Progenitor cell of endocrine pancreas (in vitro differentiated cells): ENCODE results near the gene ZACN. TPM values are rescaled to one million over a fixed set of nuclear protein-coding genes. Genes with fewer than 3 reads are reported as not detected.
"Not testable (repeated sequence)": the region's sequence is repeated elsewhere in the genome, so short reads cannot be mapped to it uniquely, and the experiment has no call there.

Experiments
- DNase-seq: peaks from one replicate; pipeline ENCODE4 v3.0.0; 2021; ENCODE audit warnings: low spot score; ENCODE audit not compliant: unreplicated experiment
- H3K27ac Mint-ChIP-seq: 2 replicates; pipeline ENCODE4 v1.8.0; 2021; ENCODE audit warnings: mild to moderate bottlenecking, moderate library complexity, mixed read lengths
- H3K27me3 Mint-ChIP-seq: 2 replicates; pipeline ENCODE4 v1.8.0; 2021; ENCODE audit warnings: mixed read lengths
- H3K36me3 Mint-ChIP-seq: 2 replicates; pipeline ENCODE4 v1.8.0; 2022; ENCODE audit warnings: mixed read lengths; ENCODE audit not compliant: insufficient read depth
- H3K4me1 Mint-ChIP-seq: 2 replicates; pipeline ENCODE4 v1.8.0; 2021; ENCODE audit warnings: low read depth, mixed read lengths
- H3K4me3 Mint-ChIP-seq: 2 replicates; pipeline ENCODE4 v1.8.0; 2021; ENCODE audit warnings: low read depth, mild to moderate bottlenecking, moderate library complexity, mixed read lengths
- H3K9me3 Mint-ChIP-seq: 2 replicates; pipeline ENCODE4 v1.8.0; 2021; ENCODE audit warnings: low read depth, mixed read lengths
- total RNA-seq: library from RNA; stranded (reverse); gene quantifications from 2 replicates; pipeline ENCODE4 v1.2.1, GENCODE V29; 2021
- TF ChIP-seq, protein P1 (sequence below): fragments of 200-600 bp; sonication (generic); IDR thresholded peaks from one replicate; pipeline ENCODE4 v1.5.0; 2021; ENCODE audit warnings: antibody characterized with exemption, mild to moderate bottlenecking; ENCODE audit not compliant: unreplicated experiment

ZACN gene
- total RNA-seq, 1 donor from 2014 or later: 0.96 TPM

DNA sequence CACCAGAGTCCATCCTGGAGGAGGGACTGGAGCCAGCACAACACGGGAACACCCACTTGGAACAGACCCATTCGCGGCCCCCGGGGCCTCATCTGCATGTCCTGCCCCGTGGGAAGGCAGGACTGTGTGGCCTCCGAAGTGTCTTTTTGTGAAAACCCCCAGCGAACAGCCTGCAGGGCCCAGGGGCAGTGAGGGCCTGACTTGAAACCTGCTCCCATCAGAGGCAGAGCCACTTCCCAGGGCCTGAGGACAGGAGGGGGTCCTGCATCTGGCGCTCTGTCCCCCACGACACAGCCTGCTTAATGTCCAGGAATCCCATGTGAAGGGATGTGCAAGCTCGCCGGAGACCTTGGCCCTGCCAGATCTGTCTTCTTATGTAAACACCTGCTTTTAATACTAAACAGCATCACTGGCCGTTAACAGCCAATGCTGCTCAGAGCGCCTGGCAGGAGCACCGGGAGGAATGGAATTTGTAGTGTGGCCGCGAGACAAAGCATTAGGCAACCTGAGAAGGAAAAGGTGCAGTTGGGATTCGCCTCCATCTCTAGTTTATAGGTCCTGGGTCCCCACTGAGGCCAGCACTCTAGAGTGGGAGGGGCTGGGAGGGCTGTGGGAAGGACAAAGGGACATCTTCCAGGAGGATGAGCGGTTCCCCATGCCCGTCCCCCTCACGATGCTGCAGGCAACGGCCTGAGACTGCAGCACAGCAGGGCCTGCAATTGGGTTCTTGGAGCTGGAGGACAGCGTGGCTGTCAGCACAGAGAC is 42.3 kb upstream of the ZACN start:
- no peak for DNase-seq
- Mint-ChIP-seq H3K27ac (peak overlapping the region; percentile 11), H3K4me1 (no peaks in the 10 kb centered on the region), H3K4me3 (no peak overlapping the region), H3K9me3 (no peaks in the 10 kb centered on the region), H3K36me3 (peaks cover 17% of the 10 kb centered on the region), H3K27me3 (no peaks in the 10 kb centered on the region)
- TF ChIP-seq, protein P1, sequence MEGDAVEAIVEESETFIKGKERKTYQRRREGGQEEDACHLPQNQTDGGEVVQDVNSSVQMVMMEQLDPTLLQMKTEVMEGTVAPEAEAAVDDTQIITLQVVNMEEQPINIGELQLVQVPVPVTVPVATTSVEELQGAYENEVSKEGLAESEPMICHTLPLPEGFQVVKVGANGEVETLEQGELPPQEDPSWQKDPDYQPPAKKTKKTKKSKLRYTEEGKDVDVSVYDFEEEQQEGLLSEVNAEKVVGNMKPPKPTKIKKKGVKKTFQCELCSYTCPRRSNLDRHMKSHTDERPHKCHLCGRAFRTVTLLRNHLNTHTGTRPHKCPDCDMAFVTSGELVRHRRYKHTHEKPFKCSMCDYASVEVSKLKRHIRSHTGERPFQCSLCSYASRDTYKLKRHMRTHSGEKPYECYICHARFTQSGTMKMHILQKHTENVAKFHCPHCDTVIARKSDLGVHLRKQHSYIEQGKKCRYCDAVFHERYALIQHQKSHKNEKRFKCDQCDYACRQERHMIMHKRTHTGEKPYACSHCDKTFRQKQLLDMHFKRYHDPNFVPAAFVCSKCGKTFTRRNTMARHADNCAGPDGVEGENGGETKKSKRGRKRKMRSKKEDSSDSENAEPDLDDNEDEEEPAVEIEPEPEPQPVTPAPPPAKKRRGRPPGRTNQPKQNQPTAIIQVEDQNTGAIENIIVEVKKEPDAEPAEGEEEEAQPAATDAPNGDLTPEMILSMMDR: no peak

DNA sequence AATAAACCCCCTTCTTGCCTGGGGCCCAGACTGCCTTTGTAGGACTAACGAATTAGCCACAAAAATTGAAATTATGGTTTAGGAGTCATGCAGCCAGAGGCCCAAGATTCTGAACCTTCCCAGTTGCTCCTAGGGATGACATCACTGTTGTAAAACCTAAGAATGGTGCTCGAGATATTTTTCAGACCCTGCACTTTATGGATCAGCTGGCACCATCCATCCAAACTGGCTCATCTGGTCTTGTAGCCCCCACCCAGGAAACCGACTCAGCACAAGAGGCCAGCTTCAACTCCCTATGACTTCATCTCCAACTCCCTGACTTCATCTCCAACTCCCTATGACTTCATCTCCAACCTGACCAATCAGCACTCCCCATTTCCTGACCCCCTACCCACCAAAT is 40.9 kb upstream of the ZACN start:
- peaks cover 17% of the 10 kb centered on the region for H3K36me3 Mint-ChIP-seq
- H3K4me3 Mint-ChIP-seq: no peak overlapping the region
- no peak overlapping the region for H3K27ac Mint-ChIP-seq
- no peak for DNase-seq
- H3K4me1 Mint-ChIP-seq: no peaks in the 10 kb centered on the region
- no peaks in the 10 kb centered on the region for H3K27me3 Mint-ChIP-seq
- H3K9me3 Mint-ChIP-seq: no peaks in the 10 kb centered on the region
- TF ChIP-seq, protein P1: no peak

DNA sequence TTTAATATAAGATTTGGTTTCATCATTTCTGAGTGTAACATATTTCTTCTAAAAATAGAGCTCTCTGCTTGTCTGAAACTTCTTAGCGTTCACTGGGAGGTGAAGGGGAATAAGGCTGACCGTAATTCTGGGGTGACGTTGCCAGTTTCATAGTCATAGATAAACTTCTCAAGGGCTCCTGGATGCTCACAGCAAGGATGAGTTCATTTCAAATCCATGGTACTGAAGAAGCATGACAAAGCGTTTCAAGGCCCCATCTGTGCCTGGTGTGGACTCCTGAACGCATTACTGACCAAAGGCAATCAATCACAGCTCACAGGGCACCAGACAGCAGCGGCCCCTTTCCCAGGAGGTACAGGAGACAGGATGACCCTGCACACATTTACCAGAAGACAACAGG is 39.9 kb upstream of the ZACN start:
- DNase-seq: no peak
- TF ChIP-seq, protein P1: no peak
- Mint-ChIP-seq H3K4me1 (no peaks in the 10 kb centered on the region), H3K4me3 (no peak overlapping the region), H3K36me3 (peaks cover 24% of the 10 kb centered on the region), H3K27me3 (no peaks in the 10 kb centered on the region), H3K9me3 (no peaks in the 10 kb centered on the region), H3K27ac (no peak overlapping the region)

DNA sequence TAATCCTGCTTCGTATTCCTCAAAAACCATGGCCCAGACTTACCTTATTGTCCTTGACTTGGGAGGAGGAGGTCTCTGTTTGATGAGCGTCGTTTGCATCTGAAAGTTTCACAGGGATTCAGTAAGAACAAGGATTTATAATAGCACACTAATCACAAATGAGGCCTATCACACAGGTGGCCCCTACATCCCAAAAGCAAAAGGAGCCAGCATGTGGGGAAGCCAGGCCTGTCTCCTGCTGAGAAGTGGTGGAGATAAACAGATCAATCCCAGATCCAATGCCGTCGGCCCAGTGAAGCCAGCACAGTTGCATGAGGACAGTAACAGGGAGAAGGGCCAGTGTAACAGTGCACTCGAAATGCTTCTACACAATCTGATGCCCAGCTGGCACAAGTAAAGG is 38.6 kb upstream of the ZACN start:
- TF ChIP-seq, protein P1: no peak
- Mint-ChIP-seq H3K4me1 (no peaks in the 10 kb centered on the region), H3K4me3 (no peak overlapping the region), H3K36me3 (peaks cover 31% of the 10 kb centered on the region), H3K27me3 (no peaks in the 10 kb centered on the region), H3K9me3 (no peaks in the 10 kb centered on the region), H3K27ac (no peak overlapping the region)
- no peak for DNase-seq

DNA sequence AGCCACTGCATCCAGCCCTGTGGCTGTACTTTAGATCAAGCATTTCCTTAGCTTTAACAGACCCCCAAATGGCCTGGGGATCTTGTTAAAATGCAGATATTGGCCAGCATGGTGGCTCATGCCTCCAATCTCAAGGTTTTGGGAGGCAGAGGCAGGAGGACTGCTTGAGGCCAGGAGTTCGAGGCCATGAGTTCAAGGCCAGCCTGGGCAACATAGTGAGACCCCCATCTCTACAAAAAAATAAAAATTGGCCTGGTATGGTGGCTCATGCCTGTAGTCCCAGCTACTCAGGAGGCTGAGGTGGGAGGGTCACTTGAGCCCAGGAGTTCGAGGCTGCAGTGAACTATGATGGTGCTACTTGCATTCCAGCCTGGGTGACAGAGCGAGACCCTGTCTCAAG is 36.1 kb upstream of the ZACN start:
- DNase-seq, H3K9me3 Mint-ChIP-seq, H3K27ac Mint-ChIP-seq, H3K4me1 Mint-ChIP-seq, H3K4me3 Mint-ChIP-seq, H3K27me3 Mint-ChIP-seq: not testable (repeated sequence)
- H3K36me3 Mint-ChIP-seq: peaks cover 34% of the 10 kb centered on the region

DNA sequence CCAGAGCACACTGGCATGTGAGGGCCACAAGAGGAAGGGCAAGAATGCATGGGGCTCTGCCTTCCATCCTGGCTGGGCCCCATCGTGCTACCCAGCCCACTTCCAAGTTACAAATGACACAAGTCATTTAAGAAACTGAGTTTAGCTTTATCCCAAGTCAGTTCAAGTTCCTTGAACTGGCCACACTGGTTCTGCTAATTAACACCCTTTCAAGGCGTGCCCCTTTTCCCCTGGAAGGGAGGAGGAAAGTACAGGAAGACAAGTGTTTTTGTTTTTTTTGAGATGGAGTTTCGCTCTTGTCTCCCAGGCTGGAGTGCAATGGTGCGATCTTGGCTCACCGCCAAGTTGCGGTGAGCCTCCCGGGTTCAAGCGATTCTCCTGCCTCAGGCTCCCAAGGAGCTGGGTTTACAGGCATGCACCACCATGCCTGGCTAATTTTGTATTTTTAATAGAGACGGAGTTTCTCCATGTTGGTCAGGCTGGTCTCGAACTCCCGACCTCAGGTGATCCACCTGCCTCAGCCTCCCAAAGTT is 34.4 kb upstream of the ZACN start:
- not testable (repeated sequence) for H3K27ac Mint-ChIP-seq

More for the DNA sequence above, 34.4 kb upstream of the ZACN start:
- not testable (repeated sequence) for H3K27me3 Mint-ChIP-seq, H3K9me3 Mint-ChIP-seq, H3K4me3 Mint-ChIP-seq, H3K4me1 Mint-ChIP-seq, DNase-seq
- H3K36me3 Mint-ChIP-seq: peaks cover 33% of the 10 kb centered on the region
